T-helper 2 cell treated with Interferon-gamma antibody and Interleukin-4, amounts not matched to agents 5 μg/mL and 100 μg/mL, for 36 hours (primary cell): Measurements from ENCODE around the gene CENPV.
"Not testable (repeated sequence)": the region's sequence is repeated elsewhere in the genome, so short reads cannot be mapped to it uniquely, and the experiment has no call there.

Experiments
- DNase-seq: peaks from one replicate; pipeline ENCODE4 v3.0.0; 2021; ENCODE audit warnings: low spot score
- H3K27ac Mint-ChIP-seq: one replicate; pipeline ENCODE4 v1.8.0; 2021; ENCODE audit warnings: mild to moderate bottlenecking, mixed read lengths
- H3K27me3 Mint-ChIP-seq: one replicate; pipeline ENCODE4 v1.8.0; 2021; ENCODE audit warnings: low read depth, mixed read lengths
- H3K36me3 Mint-ChIP-seq: one replicate; pipeline ENCODE4 v1.8.0; 2021; ENCODE audit warnings: low read depth, mixed read lengths
- H3K4me1 Mint-ChIP-seq: one replicate; pipeline ENCODE4 v1.8.0; 2021; ENCODE audit warnings: low read depth, mixed read lengths
- H3K4me3 Mint-ChIP-seq: one replicate; pipeline ENCODE4 v1.8.0; 2022; ENCODE audit warnings: mild to moderate bottlenecking, moderate library complexity, mixed read lengths
- H3K9me3 Mint-ChIP-seq: one replicate; pipeline ENCODE4 v1.8.0; 2021; ENCODE audit warnings: mixed read lengths

CENPV gene

GRCh38 chr17:16313139-16314090 is 39.9 kb downstream of the CENPV start:
- H3K4me1 Mint-ChIP-seq = peaks cover 4% of the 10 kb centered on the region
- no peaks in the 10 kb centered on the region for H3K27me3 Mint-ChIP-seq
- no peaks in the 10 kb centered on the region for H3K9me3 Mint-ChIP-seq
- no peak overlapping the region for H3K27ac Mint-ChIP-seq
- H3K4me3 Mint-ChIP-seq = no peak overlapping the region
- no peak for DNase-seq
- peaks cover 9% of the 10 kb centered on the region for H3K36me3 Mint-ChIP-seq

GRCh38 chr17:16312061-16312460 is 41.2 kb downstream of the CENPV start:
- not testable (repeated sequence) for H3K27me3 Mint-ChIP-seq, DNase-seq, H3K27ac Mint-ChIP-seq, H3K9me3 Mint-ChIP-seq, H3K4me3 Mint-ChIP-seq, H3K4me1 Mint-ChIP-seq
- peaks cover 11% of the 10 kb centered on the region for H3K36me3 Mint-ChIP-seq

GRCh38 chr17:16306211-16306610 is 47.1 kb downstream of the CENPV start:
- Mint-ChIP-seq H3K36me3 (peaks cover 14% of the 10 kb centered on the region), H3K27ac (no peak overlapping the region), H3K9me3 (no peaks in the 10 kb centered on the region), H3K4me1 (peaks cover 4% of the 10 kb centered on the region), H3K27me3 (no peaks in the 10 kb centered on the region), H3K4me3 (no peak overlapping the region)
- DNase-seq = no peak

- H3K36me3 Mint-ChIP-seq = peaks cover 7% of the 10 kb centered on the region
- no peak for DNase-seq
- H3K27ac Mint-ChIP-seq = no peak overlapping the region
- H3K27me3 Mint-ChIP-seq = no peaks in the 10 kb centered on the region
- H3K4me1 Mint-ChIP-seq = no peaks in the 10 kb centered on the region
- H3K9me3 Mint-ChIP-seq = no peaks in the 10 kb centered on the region
- H3K4me3 Mint-ChIP-seq = no peak overlapping the region
Observed at GRCh38 chr17:16304830-16305229, 48.4 kb downstream of the CENPV start.

- Mint-ChIP-seq H3K4me3 (no peak overlapping the region), H3K9me3 (no peaks in the 10 kb centered on the region), H3K27ac (no peak overlapping the region), H3K27me3 (no peaks in the 10 kb centered on the region), H3K4me1 (peaks cover 2% of the 10 kb centered on the region), H3K36me3 (peaks cover 7% of the 10 kb centered on the region)
- DNase-seq = no peak
Observed at GRCh38 chr17:16302856-16303255, 50.4 kb downstream of the CENPV start.

GRCh38 chr17:16301963-16302855 is 51.1 kb downstream of the CENPV start:
- H3K4me1 Mint-ChIP-seq = peaks cover 2% of the 10 kb centered on the region
- H3K27ac Mint-ChIP-seq = peak overlapping the region; percentile 67
- peaks cover 5% of the 10 kb centered on the region for H3K36me3 Mint-ChIP-seq
- H3K4me3 Mint-ChIP-seq = no peak overlapping the region
- no peaks in the 10 kb centered on the region for H3K9me3 Mint-ChIP-seq
- no peaks in the 10 kb centered on the region for H3K27me3 Mint-ChIP-seq
- DNase-seq = no peak

GRCh38 chr17:16300554-16300953 is 52.7 kb downstream of the CENPV start:
- Mint-ChIP-seq H3K9me3 (no peaks in the 10 kb centered on the region), H3K4me1 (peaks cover 6% of the 10 kb centered on the region), H3K36me3 (peaks cover 3% of the 10 kb centered on the region), H3K4me3 (no peak overlapping the region), H3K27me3 (no peaks in the 10 kb centered on the region), H3K27ac (no peak overlapping the region)
- DNase-seq = no peak

- Mint-ChIP-seq H3K27ac (no peak overlapping the region), H3K4me3 (no peak overlapping the region), H3K36me3 (peaks cover 3% of the 10 kb centered on the region), H3K9me3 (no peaks in the 10 kb centered on the region), H3K27me3 (no peaks in the 10 kb centered on the region), H3K4me1 (peaks cover 6% of the 10 kb centered on the region)
- DNase-seq = no peak
Observed at GRCh38 chr17:16298140-16298662, 55.1 kb downstream of the CENPV start.

- Mint-ChIP-seq H3K9me3 (no peaks in the 10 kb centered on the region), H3K4me3 (no peak overlapping the region), H3K27me3 (no peaks in the 10 kb centered on the region), H3K4me1 (peaks cover 6% of the 10 kb centered on the region), H3K36me3 (peaks cover 3% of the 10 kb centered on the region), H3K27ac (no peak overlapping the region)
- DNase-seq = no peak
Observed at GRCh38 chr17:16297367-16298139, 55.7 kb downstream of the CENPV start.

- H3K36me3 Mint-ChIP-seq, H3K27me3 Mint-ChIP-seq, H3K4me1 Mint-ChIP-seq, H3K4me3 Mint-ChIP-seq, DNase-seq, H3K9me3 Mint-ChIP-seq, H3K27ac Mint-ChIP-seq: not testable (repeated sequence)
Observed at GRCh38 chr17:16296072-16296471, 57.2 kb downstream of the CENPV start.

GRCh38 chr17:16294560-16294959 is 58.7 kb downstream of the CENPV start:
- Mint-ChIP-seq H3K4me1 (peaks cover 6% of the 10 kb centered on the region), H3K27me3 (no peaks in the 10 kb centered on the region), H3K36me3 (peaks cover 3% of the 10 kb centered on the region), H3K4me3 (no peak overlapping the region), H3K27ac (no peak overlapping the region), H3K9me3 (no peaks in the 10 kb centered on the region)
- DNase-seq = no peak

GRCh38 chr17:16293931-16294330 is 59.3 kb downstream of the CENPV start:
- Mint-ChIP-seq H3K36me3 (peaks cover 3% of the 10 kb centered on the region), H3K4me3 (no peak overlapping the region), H3K27me3 (no peaks in the 10 kb centered on the region), H3K9me3 (no peaks in the 10 kb centered on the region), H3K4me1 (peaks cover 11% of the 10 kb centered on the region), H3K27ac (no peak overlapping the region)
- no peak for DNase-seq
